Measurements from ENCODE around the gene IQSEC3.

The IQSEC3 gene

DNA sequence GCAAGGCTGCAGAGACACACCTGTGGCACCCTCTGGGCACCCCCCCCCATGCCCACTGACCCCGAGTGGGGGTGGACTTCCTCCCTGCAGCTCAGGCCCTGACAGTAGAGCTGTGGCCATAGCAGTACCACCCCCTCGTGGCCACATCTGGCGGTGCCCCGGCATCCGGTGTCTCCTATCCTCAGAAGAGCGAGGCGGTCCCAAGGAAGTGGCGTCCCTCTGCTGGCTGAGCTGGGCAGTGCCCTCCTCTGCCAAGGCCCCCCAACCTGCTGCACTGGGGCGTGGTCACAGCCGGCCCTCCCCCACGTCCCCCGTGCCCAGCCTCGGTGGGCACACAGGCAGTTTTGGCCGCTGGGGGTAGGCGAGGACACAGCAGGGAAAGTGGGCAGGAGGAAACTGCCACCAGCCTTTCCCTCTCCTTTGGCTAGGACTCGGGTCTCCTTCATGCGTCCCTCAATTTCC, 153.4 kb downstream of the IQSEC3 start:
- DNase-seq (ENCODE audit: low read depth): peak; percentile 26
- TF ChIP-seq, protein P1, sequence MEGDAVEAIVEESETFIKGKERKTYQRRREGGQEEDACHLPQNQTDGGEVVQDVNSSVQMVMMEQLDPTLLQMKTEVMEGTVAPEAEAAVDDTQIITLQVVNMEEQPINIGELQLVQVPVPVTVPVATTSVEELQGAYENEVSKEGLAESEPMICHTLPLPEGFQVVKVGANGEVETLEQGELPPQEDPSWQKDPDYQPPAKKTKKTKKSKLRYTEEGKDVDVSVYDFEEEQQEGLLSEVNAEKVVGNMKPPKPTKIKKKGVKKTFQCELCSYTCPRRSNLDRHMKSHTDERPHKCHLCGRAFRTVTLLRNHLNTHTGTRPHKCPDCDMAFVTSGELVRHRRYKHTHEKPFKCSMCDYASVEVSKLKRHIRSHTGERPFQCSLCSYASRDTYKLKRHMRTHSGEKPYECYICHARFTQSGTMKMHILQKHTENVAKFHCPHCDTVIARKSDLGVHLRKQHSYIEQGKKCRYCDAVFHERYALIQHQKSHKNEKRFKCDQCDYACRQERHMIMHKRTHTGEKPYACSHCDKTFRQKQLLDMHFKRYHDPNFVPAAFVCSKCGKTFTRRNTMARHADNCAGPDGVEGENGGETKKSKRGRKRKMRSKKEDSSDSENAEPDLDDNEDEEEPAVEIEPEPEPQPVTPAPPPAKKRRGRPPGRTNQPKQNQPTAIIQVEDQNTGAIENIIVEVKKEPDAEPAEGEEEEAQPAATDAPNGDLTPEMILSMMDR (conservative IDR thresholded peaks at IDR 0.05; ENCODE audit: low read depth, low read length): peak; percentile 92
- no peak overlapping the region for H3K4me3 ChIP-seq (ENCODE audit: low read length)

GRCh38 chr12:220491-220890, 153.9 kb downstream of the IQSEC3 start:
- TF ChIP-seq, protein P1 (conservative IDR thresholded peaks at IDR 0.05; ENCODE audit: low read depth, low read length): no peak
- no peak for DNase-seq (ENCODE audit: low read depth)
- no peak overlapping the region for H3K4me3 ChIP-seq (ENCODE audit: low read length)

DNA sequence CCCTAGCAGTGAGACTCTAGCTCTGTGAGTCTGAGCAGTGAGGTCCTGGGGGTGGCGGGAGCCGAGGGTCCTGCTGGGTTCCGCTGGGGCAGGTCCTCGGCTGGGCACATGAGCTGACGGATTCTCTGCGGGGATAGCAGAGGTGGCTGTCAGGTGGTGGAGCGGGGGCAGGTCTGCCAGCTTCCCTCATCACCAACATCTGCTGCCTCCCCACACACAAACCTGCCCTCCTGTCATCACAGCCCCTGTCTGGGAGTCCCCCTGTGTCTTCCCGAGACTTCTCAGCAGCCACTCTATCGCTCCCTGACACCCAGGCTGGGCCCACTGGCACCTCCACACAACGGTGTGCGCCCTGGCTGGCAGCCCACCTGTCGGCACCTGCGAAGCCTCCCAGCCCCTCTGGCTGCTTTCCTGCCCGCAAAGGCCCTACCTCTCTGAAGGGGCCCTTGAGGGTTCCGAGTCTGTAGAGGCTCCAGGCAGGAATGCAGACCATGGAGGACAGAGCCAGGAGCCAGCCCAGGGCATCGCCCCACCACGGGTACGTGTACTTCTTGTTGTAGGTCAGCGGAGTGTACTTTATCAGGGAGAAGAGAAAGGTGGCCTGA, 154.5 kb downstream of the IQSEC3 start:
- no peak overlapping the region for H3K4me3 ChIP-seq (ENCODE audit: low read length)
- no peak for DNase-seq (ENCODE audit: low read depth)
- TF ChIP-seq, protein P1 (conservative IDR thresholded peaks at IDR 0.05; ENCODE audit: low read depth, low read length): no peak

- TF ChIP-seq, protein P1 (conservative IDR thresholded peaks at IDR 0.05; ENCODE audit: low read depth, low read length): no peak
- DNase-seq (ENCODE audit: low read depth): no peak
- no peak overlapping the region for H3K4me3 ChIP-seq (ENCODE audit: low read length)
These were observed 155.2 kb downstream of the IQSEC3 start for GRCh38 chr12:221736-222135.

- TF ChIP-seq, protein P1 (conservative IDR thresholded peaks at IDR 0.05; ENCODE audit: low read depth, low read length): no peak
- no peak overlapping the region for H3K4me3 ChIP-seq (ENCODE audit: low read length)
- DNase-seq (ENCODE audit: low read depth): no peak
These were observed 157.3 kb downstream of the IQSEC3 start for GRCh38 chr12:223841-224240.

DNA sequence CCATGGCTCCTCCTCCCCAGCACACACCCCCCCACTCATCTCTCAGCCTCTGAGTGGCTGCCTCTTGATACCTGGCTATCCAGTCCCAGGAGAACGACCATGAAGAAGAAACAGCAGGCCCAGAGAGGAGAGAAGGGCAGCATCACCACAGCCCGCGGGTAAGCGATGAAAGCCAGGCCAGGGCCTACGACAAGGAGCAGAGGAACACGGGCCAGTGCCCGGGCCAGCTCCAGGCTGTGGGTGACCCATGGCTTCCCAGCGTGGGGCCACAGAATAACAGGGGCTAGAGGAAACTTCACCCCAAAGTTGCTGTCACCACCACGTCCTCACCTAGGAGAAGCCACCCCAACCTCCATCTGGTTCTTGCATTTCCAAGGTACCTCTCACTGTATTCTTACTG, 157.8 kb downstream of the IQSEC3 start:
- TF ChIP-seq, protein P1 (conservative IDR thresholded peaks at IDR 0.05; ENCODE audit: low read depth, low read length): no peak
- H3K4me3 ChIP-seq (ENCODE audit: low read length): no peak overlapping the region
- DNase-seq (ENCODE audit: low read depth): no peak

DNA sequence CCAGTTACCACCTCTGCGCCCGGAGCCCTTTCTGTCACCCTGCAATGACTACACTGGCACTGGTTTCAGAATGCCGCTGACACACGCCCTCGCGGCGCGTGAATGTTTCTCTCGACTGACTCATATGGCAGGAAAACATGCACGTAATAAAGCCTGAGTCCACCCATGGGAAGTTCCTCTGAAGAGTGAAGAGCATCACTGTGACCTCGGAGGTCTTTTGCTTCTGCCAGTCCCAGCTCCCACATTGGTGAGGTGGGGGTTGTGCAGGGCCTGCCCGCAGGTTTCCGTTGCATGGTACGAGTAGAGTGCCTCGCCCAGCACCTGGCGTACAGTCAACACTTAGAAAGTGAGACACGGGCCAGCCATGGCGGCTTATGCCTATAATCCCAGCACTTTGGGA, 158.4 kb downstream of the IQSEC3 start:
- TF ChIP-seq, protein P1 (conservative IDR thresholded peaks at IDR 0.05; ENCODE audit: low read depth, low read length): no peak
- no peak overlapping the region for H3K4me3 ChIP-seq (ENCODE audit: low read length)
- DNase-seq (ENCODE audit: low read depth): no peak

All from retinal pigment epithelial cell (primary cell).